ENCODE results near the gene CALHM3. TPM values are rescaled to one million over a fixed set of nuclear protein-coding genes. Genes with fewer than 3 reads are reported as not detected.

CALHM3 gene
- polyA plus RNA-seq, 1 experiment = 0.09 TPM

- ChIA-PET POLR2A (no interaction called here), CTCF (no interaction called here)
- DNase-seq (ENCODE audit: low read depth) = no peak
Observed at GRCh38 chr10:103466734-103467133, 12.3 kb downstream of the CALHM3 start.

GRCh38 chr10:103465411-103466179, 13.4 kb downstream of the CALHM3 start:
- DNase-seq (ENCODE audit: low read depth) = no peak
- Histone ChIP-seq H3K36me3 (ENCODE audit: control insufficient read depth, insufficient read depth, low read length) (no peaks in the 10 kb centered on the region), H3K27me3 (ENCODE audit: control insufficient read depth, insufficient read depth, low read length) (peaks cover 1% of the 10 kb centered on the region; the same call in 1 of the 2 replicates), H3K4me3 (ENCODE audit: low read depth, low read length) (no peak overlapping the region)
- no peak for TF ChIP-seq CTCF (IDR thresholded peaks at IDR 0.05; ENCODE audit: insufficient read depth, low read depth, low read length)
- POLR2A ChIA-PET = no interaction called here
- CTCF ChIA-PET = no interaction called here

More at GRCh38 chr10:103466734-103467133, 12.3 kb downstream of the CALHM3 start:
- H3K27me3 ChIP-seq (ENCODE audit: control insufficient read depth, insufficient read depth, low read length) = peaks cover 1% of the 10 kb centered on the region; the same call in 1 of the 2 replicates
- H3K4me3 ChIP-seq (ENCODE audit: low read depth, low read length) = no peak overlapping the region
- no peak for TF ChIP-seq CTCF (IDR thresholded peaks at IDR 0.05; ENCODE audit: insufficient read depth, low read depth, low read length)
- H3K36me3 ChIP-seq (ENCODE audit: control insufficient read depth, insufficient read depth, low read length) = no peaks in the 10 kb centered on the region

- H3K27me3 ChIP-seq (ENCODE audit: control insufficient read depth, insufficient read depth, low read length) = 0 out of 2 replicates have a peak, but pooled peaks cover 1% of the 10 kb centered on the region
- H3K4me3 ChIP-seq (ENCODE audit: low read depth, low read length) = no peak overlapping the region
- no peak for TF ChIP-seq CTCF (IDR thresholded peaks at IDR 0.05; ENCODE audit: insufficient read depth, low read depth, low read length)
- H3K36me3 ChIP-seq (ENCODE audit: control insufficient read depth, insufficient read depth, low read length) = no peaks in the 10 kb centered on the region
- no peak for DNase-seq (ENCODE audit: low read depth)
- CTCF ChIA-PET = no interaction called here
- POLR2A ChIA-PET = no interaction called here
Observed at GRCh38 chr10:103463499-103463898, 15.5 kb downstream of the CALHM3 start.

- POLR2A ChIA-PET = no interaction called here
- Histone ChIP-seq H3K36me3 (ENCODE audit: control insufficient read depth, insufficient read depth, low read length) (no peaks in the 10 kb centered on the region), H3K4me3 (ENCODE audit: low read depth, low read length) (no peak overlapping the region), H3K27me3 (ENCODE audit: control insufficient read depth, insufficient read depth, low read length) (no peaks in the 10 kb centered on the region)
- CTCF ChIA-PET = no interaction called here
- DNase-seq (ENCODE audit: low read depth) = no peak
- no peak for TF ChIP-seq CTCF (IDR thresholded peaks at IDR 0.05; ENCODE audit: insufficient read depth, low read depth, low read length)
Observed at GRCh38 chr10:103459615-103460014, 19.4 kb downstream of the CALHM3 start.

- Histone ChIP-seq H3K27me3 (ENCODE audit: control insufficient read depth, insufficient read depth, low read length) (no peaks in the 10 kb centered on the region), H3K36me3 (ENCODE audit: control insufficient read depth, insufficient read depth, low read length) (no peaks in the 10 kb centered on the region), H3K4me3 (ENCODE audit: low read depth, low read length) (no peak within 1 kb of the TSS)
- DNase-seq (ENCODE audit: low read depth) = no peak
- POLR2A ChIA-PET = no interaction called here
- CTCF ChIA-PET = no interaction called here
- TF ChIP-seq CTCF (IDR thresholded peaks at IDR 0.05; ENCODE audit: insufficient read depth, low read depth, low read length) = no peak
Observed at GRCh38 chr10:103458720-103459119, 20.3 kb downstream of the CALHM3 start, which contains the start of gene CALHM1. TSS of gene CALHM1 (minus strand) at chr10:103458900. CDS start at chr10:103458751, 149 bp downstream.

Data from BJ (cell line).